Measurements from ENCODE around the gene CDC34. TPM values are rescaled to one million over a fixed set of nuclear protein-coding genes. Genes with fewer than 3 reads are reported as not detected.

CDC34 gene
- total and polyA plus RNA-seq, 4 donors, result 19.2 to 83.8 (median 41.7) TPM

- peak overlapping the region; percentile 90 to 91 for H3K27ac ChIP-seq (ENCODE audit: low read depth in 1 of 2, low read length in 2 of 2)
- TF ChIP-seq ZBTB33 (IDR thresholded peaks at IDR 0.05) (no peak), FOXA2 (IDR thresholded peaks at IDR 0.05) (no peak), ATF3 (IDR thresholded peaks at IDR 0.05) (no peak), SP1 (IDR thresholded peaks at IDR 0.05) (no peak), REST (IDR thresholded peaks at IDR 0.05) (no peak), HNF4A (conservative IDR thresholded peaks at IDR 0.05) (peak in 1 of 2 donors; percentile 46), EGR1 (IDR thresholded peaks at IDR 0.05; ENCODE audit: low read depth in 2 of 2) (peak in 1 of 2 donors; percentile 13), HNF4G (IDR thresholded peaks at IDR 0.05) (no peak), YY1 (IDR thresholded peaks at IDR 0.05) (no peak), GABPA (IDR thresholded peaks at IDR 0.05 in 1 of 2, conservative IDR thresholded peaks at IDR 0.05 in 1 of 2) (peak in 1 of 2 donors; percentile 57), JUND (IDR thresholded peaks at IDR 0.05) (no peak), NR2F2 (IDR thresholded peaks at IDR 0.05) (peak; percentile 16), CTCF (IDR thresholded peaks at IDR 0.05; ENCODE audit: low read depth, low read length, missing input control) (no peak), TAF1 (conservative IDR thresholded peaks at IDR 0.05) (no peak), RAD21 (IDR thresholded peaks at IDR 0.05) (no peak), MAX (IDR thresholded peaks at IDR 0.05) (no peak), FOXA1 (IDR thresholded peaks at IDR 0.05) (no peak)
- peak overlapping the region; percentile 81 to 86 (median 83) for H3K4me3 ChIP-seq (ENCODE audit: low read depth in 1 of 3, low read length in 3 of 3)
- H3K4me1 ChIP-seq (ENCODE audit: control insufficient read depth in 4 of 4, insufficient read depth in 4 of 4, low read length in 3 of 4), result peaks cover 0 to 11% (median 4%) of the 10 kb centered on the region in 4 donors
- no peaks in the 10 kb centered on the region for H3K36me3 ChIP-seq (ENCODE audit: control insufficient read depth in 4 of 4, insufficient read depth in 3 of 4, low read depth in 1 of 4, low read length in 3 of 4)
- no peaks in the 10 kb centered on the region for H3K9me3 ChIP-seq (ENCODE audit: control insufficient read depth in 4 of 4, low read length in 3 of 4)
- peak; percentile 96 for DNase-seq (ENCODE audit: low spot score)
- no peaks in the 10 kb centered on the region for H3K27me3 ChIP-seq (ENCODE audit: control insufficient read depth in 4 of 4, insufficient read depth in 4 of 4, low read length in 3 of 4)
- peak overlapping the region; percentile 71 to 88 for H3K9ac ChIP-seq (ENCODE audit: low read depth in 1 of 2, low read length in 2 of 2)
- under 1% methylated on average over 113 of the region's 114 CpGs for WGBS
Measured at GRCh38 chr19:488505-489417, 42.8 kb upstream of the CDC34 start.

Measured in liver (tissue), 9 donors.